NOMO-1 treated with DMSO at 0.1 percent for 48 hours (cell line): ENCODE measurements around the gene GALNT9.
"Not testable (repeated sequence)": the region's sequence is repeated elsewhere in the genome, so short reads cannot be mapped to it uniquely, and the experiment has no call there.

Source experiments
- DNase-seq: peaks from one replicate; lab custom pipeline; 2025; ENCODE audit not compliant: unreplicated experiment; lab: John Stamatoyannopoulos, UW

The GALNT9 gene

GRCh38 chr12:132295561-132295960 lies 33.8 kb downstream of the GALNT9 start:
- not testable (repeated sequence) for DNase-seq

DNA sequence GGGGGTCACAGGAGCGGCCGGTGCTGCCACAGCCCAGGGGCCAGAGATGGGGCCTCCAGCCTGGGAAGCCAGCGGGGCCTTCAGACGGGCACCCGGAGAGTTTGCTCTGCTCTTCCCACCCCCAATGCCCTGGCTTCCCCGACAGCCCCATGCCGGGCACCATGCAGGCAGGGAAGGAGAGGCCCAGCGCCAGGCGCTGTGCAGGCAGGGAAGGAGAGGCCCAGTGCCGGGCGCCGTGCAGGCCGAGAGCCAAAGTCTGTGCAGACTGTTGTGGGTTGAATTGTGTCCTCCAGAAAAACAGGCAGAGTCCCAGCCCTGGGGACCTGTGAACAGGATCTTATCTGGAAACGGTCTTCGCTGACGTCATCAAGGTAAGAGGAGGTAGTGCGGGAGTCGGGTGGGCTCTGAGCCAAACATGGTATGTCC lies 34.3 kb downstream of the GALNT9 start:
- DNase-seq, result no peak

DNA sequence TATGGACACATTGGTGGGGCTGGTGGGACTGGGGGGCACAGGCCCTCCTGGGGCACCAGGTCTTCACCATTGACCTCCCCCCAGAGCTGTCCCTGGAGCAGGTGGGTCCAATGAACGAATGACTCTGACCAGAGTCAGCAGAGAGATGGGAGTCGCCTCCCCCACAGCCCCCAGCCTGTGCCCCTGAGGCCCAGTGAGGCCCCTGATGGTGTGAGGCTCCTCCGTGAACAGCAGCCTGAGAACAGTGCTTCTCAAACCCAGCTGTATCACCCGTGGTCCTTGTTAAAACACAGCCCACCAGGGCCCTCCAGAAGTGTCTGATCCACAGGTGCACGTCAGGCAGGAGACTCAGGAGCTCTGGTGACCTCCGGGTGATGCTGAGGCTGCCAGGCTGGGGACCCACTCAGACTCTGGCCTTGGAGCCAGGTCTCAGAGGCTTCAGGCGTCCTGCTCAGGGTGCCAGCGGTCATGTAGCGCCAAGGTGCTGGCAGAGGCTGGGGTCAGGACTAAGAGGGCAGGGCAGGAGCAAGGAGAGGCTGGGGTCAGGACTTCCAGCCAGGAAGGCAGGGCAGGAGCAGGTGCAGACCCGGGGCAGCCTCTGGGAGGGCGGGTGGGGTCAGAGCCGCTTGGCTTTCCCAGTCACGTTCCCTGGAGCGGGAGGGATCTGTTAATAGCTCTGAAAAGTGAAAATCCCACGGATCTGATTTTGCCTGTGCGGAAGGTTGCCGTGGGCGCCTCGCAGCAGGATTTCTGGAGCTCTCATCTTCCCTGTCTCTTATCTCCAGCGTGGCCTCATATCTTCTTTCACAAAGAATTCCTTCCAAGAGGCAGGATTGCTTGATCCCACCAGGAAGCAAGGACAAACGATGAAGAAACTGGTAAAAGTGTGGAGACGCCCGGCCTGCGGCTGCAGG lies 35.0 kb downstream of the GALNT9 start:
- no peak for DNase-seq

DNA sequence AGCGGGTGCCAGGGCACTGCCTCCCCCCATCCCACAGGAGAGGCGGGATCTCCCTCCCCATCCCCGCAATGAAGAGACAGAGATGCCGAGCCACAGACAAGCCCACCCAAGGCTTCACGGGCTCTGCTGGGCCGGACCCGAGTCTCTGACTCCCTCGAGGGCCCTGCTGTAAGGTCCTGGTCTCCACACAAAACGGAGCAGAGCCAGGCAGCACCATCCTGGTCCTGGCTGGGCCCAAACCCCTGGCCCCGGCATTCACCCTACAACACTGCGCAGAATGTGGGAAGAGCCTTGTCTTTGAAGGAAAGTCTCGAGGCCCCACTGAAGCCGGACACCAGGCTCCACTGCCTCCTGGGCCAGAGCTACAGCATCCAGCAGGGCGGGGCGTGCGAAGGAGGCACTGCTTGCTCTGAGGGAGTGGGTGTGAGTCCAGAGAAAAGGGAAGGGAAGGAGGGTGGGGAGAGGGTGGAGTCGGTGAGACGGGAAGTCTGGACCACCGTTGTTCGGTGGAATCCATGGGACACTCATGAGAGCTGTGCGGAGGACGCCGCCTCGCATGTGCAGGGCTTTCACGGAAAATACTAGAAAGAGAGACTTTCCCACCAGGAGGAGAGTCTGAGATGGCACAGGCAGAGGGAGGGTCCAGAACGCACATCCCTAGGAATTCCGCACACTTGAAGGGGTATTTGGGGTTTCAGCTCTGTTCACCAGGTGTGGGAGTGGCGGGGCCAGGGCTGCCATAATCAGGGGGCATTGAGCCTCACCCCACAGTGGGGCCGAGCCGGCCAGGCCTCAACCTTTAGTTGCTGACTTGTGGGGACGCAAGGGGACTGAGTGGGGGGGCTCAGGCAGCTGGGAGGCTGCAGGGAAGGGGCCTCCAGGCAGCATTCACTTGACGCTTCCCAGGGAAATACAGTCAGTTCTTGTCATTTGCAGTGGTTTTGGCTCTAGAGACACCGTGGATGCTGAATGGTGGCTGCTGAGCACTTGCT lies 36.8 kb downstream of the GALNT9 start:
- DNase-seq, result no peak

- DNase-seq, result no peak
Observed at GRCh38 chr12:132291402-132292175, 37.8 kb downstream of the GALNT9 start.

DNA sequence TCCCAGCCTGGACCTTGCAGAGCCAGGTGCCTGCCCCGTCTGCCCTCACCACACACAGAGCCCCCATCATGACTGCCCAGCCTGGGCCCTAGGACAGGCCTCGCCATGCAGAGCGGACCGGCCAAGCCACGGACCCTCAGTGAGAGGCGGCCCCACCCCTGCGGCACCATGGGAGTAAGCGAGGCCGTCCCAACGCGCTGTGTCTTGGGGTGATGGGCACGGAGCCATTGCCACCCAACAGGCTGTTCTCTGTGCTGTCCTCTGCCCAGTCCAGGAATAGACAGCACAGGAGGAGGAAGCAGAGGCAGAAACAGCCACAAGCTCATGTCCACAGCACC lies 39.2 kb downstream of the GALNT9 start:
- no peak for DNase-seq

- DNase-seq, result no peak
Observed at GRCh38 chr12:132289356-132290202, 39.8 kb downstream of the GALNT9 start.

GRCh38 chr12:132288516-132289215 lies 40.7 kb downstream of the GALNT9 start:
- DNase-seq, result no peak

DNA sequence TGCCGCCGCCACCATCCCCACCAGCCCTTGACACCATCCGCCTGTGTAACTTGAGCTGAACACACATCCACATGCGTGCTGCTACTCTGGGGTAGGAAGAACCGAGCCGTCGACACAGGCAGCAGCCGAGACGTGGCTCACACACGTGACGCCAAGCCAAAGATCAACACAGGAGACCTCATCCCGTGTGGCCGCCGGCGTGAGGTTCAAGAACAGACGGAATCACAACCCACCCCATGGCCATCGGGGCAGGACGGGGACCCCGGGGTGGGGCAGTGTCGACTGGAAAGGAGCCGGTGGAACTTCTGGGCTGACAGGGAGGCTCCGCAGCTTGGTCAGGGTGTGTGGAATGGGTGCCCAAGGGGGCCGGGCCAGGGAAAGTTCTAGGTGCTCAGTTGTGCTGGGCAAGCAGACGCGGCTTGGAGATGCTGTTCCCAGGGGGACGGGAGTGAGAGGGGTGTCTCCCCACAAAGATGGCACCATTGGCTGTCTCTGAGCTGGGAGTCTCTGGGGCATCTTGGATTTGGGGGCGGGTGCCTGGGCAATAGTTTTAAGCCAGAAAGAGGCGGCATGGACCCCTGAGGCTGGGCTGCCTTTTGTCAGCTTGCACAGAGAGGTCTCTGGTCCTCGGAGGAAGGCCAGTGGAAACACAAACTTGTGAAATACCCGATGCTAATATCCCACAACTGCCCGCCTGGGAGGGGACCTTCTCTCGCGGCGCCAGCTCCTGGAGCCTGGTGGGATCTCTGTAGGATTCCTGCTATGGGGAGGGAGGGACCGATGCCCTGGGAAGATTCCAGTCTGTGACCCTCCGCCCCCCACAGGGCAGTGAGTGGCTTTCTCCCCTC lies 41.8 kb downstream of the GALNT9 start:
- DNase-seq, result no peak

- DNase-seq, result no peak
Observed at GRCh38 chr12:132286912-132287311, 42.5 kb downstream of the GALNT9 start.

- DNase-seq, result no peak
Observed at GRCh38 chr12:132285991-132286681, 43.3 kb downstream of the GALNT9 start.

DNA sequence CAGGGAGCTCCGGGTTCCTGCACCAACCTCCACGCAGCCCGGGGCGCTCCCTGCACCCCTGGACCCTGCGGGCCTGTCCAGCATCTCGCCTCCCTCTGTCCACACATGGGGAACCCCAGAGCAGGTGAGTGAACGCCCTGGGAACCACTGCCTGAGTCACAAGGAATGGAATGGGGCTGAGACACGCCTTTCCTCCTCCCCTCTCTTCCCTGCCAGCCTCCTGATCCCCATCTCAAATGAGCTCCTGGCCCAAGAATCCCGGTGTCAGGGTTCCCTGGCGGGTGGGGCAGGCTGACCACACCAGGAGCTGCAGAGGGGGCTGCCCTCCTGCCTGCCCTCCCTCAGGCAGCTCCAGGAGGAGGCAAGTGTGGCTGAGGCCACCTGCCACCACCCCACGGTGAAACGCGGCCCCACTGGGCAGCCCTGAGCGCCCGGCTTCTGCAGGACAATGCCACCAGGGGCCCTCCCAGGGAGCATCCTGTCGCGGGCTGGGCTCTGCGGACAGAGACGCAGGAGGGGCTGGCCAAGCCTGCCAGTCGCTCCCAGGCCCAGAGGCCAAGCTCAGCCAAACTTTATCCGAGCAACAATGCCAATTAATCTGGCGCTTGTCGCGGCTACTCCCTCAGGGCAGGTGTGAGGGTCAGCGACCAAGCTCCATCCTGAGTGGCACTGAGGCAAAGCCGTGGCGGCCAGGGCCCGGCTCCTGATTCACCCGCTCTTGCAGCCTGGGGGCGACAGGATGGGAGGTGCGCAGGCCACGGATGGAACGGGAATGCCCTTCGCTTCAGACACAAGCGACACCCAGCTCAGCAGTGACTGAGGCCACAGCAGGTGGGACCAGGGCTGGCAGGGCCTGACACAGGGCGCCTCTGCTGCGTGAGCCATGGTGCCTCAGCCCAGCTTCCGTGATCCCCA lies 44.3 kb downstream of the GALNT9 start:
- no peak for DNase-seq

DNA sequence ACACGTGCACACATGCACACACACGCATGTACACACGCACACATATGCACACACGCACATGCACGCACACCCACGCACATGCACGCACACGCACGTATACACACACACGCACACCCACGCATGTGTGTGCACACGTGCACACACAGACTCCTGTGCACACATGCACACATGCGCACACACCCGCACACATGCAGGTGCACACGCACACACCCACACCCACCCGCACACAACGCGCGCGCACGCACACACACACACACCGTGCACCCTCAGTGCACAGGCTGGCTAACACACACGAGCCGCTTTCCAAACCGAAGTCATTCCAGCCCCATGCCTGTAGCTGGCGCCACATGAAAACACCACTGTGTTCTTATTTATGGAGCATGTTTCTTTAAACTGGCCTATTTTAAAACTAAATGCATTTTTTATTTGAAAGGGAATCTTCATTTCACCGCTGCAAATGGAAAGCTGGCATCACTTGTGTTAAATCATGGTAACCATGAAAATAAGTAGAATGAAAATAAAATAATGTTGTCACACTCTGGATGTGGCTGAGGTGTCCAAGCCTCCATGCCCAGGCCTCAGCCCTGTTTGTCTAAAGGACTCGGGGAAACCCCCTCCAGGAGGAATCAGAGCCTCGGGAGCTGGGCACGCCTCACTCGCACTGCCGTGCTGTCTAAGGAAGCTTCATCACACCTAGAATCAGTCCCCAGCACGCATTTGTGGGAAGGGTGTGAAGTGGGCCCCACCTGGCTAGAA lies 45.1 kb downstream of the GALNT9 start:
- no peak for DNase-seq

GRCh38 chr12:132282950-132283771 lies 46.2 kb downstream of the GALNT9 start:
- DNase-seq, result no peak
